HCT116 (cell line): Measurements from ENCODE around the gene SARS2. TPM values are rescaled to one million over a fixed set of nuclear protein-coding genes. Genes with fewer than 3 reads are reported as not detected.

Source experiments
- ATAC-seq: fragments of 200-7000 bp; cut with Tn5 transposase; 2 replicates; pipeline ENCODE4 v1.9.1; 2020; ENCODE audit warnings: mild to moderate bottlenecking, moderate library complexity
- BruUV-seq: library from RNA; stranded (reverse); fragments of 400-500 nt; replicated peaks from 2 replicates; lab custom pipeline; 2021; lab: Mats Ljungman, UMichigan
- CTCF ChIA-PET: fragments of 300-600 bp; sonication (Branson Sonifier 250); formaldehyde crosslinking; loops from one replicate; lab custom pipeline; 2021; ENCODE audit warnings: antibody characterized with exemption; lab: Charles Lee
- POLR2A ChIA-PET: fragments of 300-600, 350-600 bp; sonication (Branson Sonifier 250); formaldehyde crosslinking; loops from one replicate; lab custom pipeline; 2021; ENCODE audit warnings: antibody characterized with exemption; lab: Charles Lee
- RAD21 ChIA-PET, 2 experiments: fragments of 300-600 bp; sonication (Branson Sonifier 250); formaldehyde crosslinking; loops; one replicate each; lab custom pipeline; 2023; ENCODE audit warnings: low total read pairs in 2 of 2; ENCODE audit not compliant: uncharacterized antibody in 2 of 2, unreplicated experiment in 2 of 2, low non-redundant PET in 1 of 2; lab: Charles Lee
- DNase-seq: peaks from one replicate; pipeline ENCODE4 v3.0.0-alpha.2; 2010; ENCODE audit warnings: low read depth, low spot score
- H2AFZ ChIP-seq: fragments of 200-600 bp; shearing (Covaris generic), sonication (generic); 2 replicates; pipeline ENCODE4 v1.6.1; 2017; ENCODE audit warnings: low read depth, mixed run types, mixed read lengths, antibody characterized with exemption, low read length; ENCODE audit not compliant: poor library complexity, severe bottlenecking
- H3K27ac ChIP-seq: 2 replicates; pipeline ENCODE4 v1.5.1; 2012; ENCODE audit warnings: low read depth, low read length
- H3K27me3 ChIP-seq: fragments of 200-600 bp; sonication (generic); 2 replicates; pipeline ENCODE4 v1.6.1; 2016; ENCODE audit warnings: mixed run types, low read length, mixed read lengths; ENCODE audit not compliant: insufficient read depth
- H3K36me3 ChIP-seq, 2 experiments: fragments of 200-500 bp in 1 of 2; fragments of 200-600 bp in 1 of 2; sonication (Bioruptor generic) in 1 of 2; sonication (generic) in 1 of 2; 2 replicates each; pipeline versions ENCODE4 v1.5.1 to v1.6.1; 2014 to 2016; ENCODE audit warnings: low read length in 2 of 2, inconsistent platforms in 1 of 2, mixed read lengths in 1 of 2, mixed run types in 1 of 2; ENCODE audit not compliant: insufficient read depth in 2 of 2, control insufficient read depth in 1 of 2
- H3K4me1 ChIP-seq, 2 experiments: fragments of 200-600 bp in 1 of 2; sonication (generic) in 1 of 2; 2 replicates each; pipeline versions ENCODE4 v1.5.1 to v1.6.1; 2012 to 2017; ENCODE audit warnings: low read length in 2 of 2, inconsistent platforms in 1 of 2, mild to moderate bottlenecking in 1 of 2, mixed read lengths in 1 of 2, mixed run types in 1 of 2, moderate library complexity in 1 of 2; ENCODE audit not compliant: insufficient read depth in 2 of 2, control insufficient read depth in 1 of 2
- H3K4me2 ChIP-seq: fragments of 200-600 bp; sonication (generic); 2 replicates; pipeline ENCODE4 v1.6.1; 2017; ENCODE audit warnings: mixed run types, low read length, mixed read lengths
- H3K4me3 ChIP-seq, 2 experiments: fragments of 200-600 bp in 1 of 2; sonication (generic) in 1 of 2; replicated peaks in 1 of 2; 2 replicates each; pipeline ENCODE4 v1.5.1; 2011 to 2016; ENCODE audit warnings: low read length in 2 of 2, control low read depth in 1 of 2, low read depth in 1 of 2, mild to moderate bottlenecking in 1 of 2, mixed read lengths in 1 of 2, mixed run types in 1 of 2
- H3K79me2 ChIP-seq: fragments of 200-600 bp; sonication (generic); 2 replicates; pipeline ENCODE4 v1.6.1; 2017; ENCODE audit warnings: mild to moderate bottlenecking, mixed run types, low read length, moderate library complexity, mixed read lengths; ENCODE audit not compliant: insufficient read depth
- H3K9ac ChIP-seq: fragments of 200-600 bp; sonication (generic); 2 replicates; pipeline ENCODE4 v1.6.1; 2016; ENCODE audit warnings: low read length, mixed read lengths
- H3K9me2 ChIP-seq: fragments of 200-600 bp; sonication (generic), shearing (Covaris generic); 2 replicates; pipeline ENCODE4 v1.6.1; 2017; ENCODE audit warnings: mixed run types, mild to moderate bottlenecking, moderate library complexity; ENCODE audit not compliant: insufficient read depth
- H3K9me3 ChIP-seq, 2 experiments: fragments of 200-500 bp in 1 of 2; fragments of 200-600 bp in 1 of 2; sonication (Bioruptor generic) in 1 of 2; sonication (generic) in 1 of 2; 2 replicates each; pipeline ENCODE4 v1.6.1; 2014 to 2017; ENCODE audit warnings: low read length in 2 of 2, mixed read lengths in 2 of 2, inconsistent platforms in 1 of 2, low read depth in 1 of 2, mild to moderate bottlenecking in 1 of 2, mixed run types in 1 of 2, moderate library complexity in 1 of 2; ENCODE audit not compliant: control insufficient read depth in 1 of 2, insufficient read depth in 1 of 2
- H4K20me1 ChIP-seq: fragments of 200-600 bp; sonication (generic), shearing (Covaris generic); 2 replicates; pipeline ENCODE4 v1.6.1; 2017; ENCODE audit warnings: mixed run types, mild to moderate bottlenecking, moderate library complexity; ENCODE audit not compliant: insufficient read depth
- ATF3 ChIP-seq: IDR thresholded peaks from 2 replicates; pipeline ENCODE4 v1.6.1; 2012
- JUND ChIP-seq: IDR thresholded peaks from 2 replicates; pipeline ENCODE4 v1.6.1; 2012
- RAD21 ChIP-seq: IDR thresholded peaks from 2 replicates; pipeline ENCODE4 v1.6.1; 2012; ENCODE audit warnings: low read depth, mild to moderate bottlenecking
- REST ChIP-seq: IDR thresholded peaks from 2 replicates; pipeline ENCODE4 v1.6.1; 2012; ENCODE audit warnings: low read depth
- SRF ChIP-seq: IDR thresholded peaks from 2 replicates; pipeline ENCODE4 v1.6.1; 2012; ENCODE audit warnings: low read depth
- TCF7L2 ChIP-seq: IDR thresholded peaks from 2 replicates; pipeline ENCODE4 v1.7.0; 2011; ENCODE audit warnings: borderline replicate concordance, inconsistent platforms; ENCODE audit not compliant: insufficient read depth, insufficient read length; ENCODE audit errors: extremely low read depth
- ZNF274 ChIP-seq: fragments of 200-500 bp; sonication (Bioruptor generic); IDR thresholded peaks from 2 replicates; pipeline ENCODE4 v1.6.1; 2014; ENCODE audit warnings: mild to moderate bottlenecking, low read depth, low read length, inconsistent platforms
- intact Hi-C: fragments of 100-400 bp; cut with micrococcal nuclease; formaldehyde crosslinking; loops from 2 replicates; pipeline ENCODE4 v1.10.0; 2022
- total RNA-seq: library from RNA; stranded (reverse); gene quantifications from one replicate; pipeline ENCODE4 v1.2.1, GENCODE V29; 2021; ENCODE audit not compliant: unreplicated experiment

Gene SARS2
- total RNA-seq, 1 experiment from 2014 or later: 58.2 TPM

- Histone ChIP-seq H3K36me3 (no peaks in the 10 kb centered on the region; a peak in 1 of 4 replicates), H3K27me3 (no peaks in the 10 kb centered on the region), H3K27ac (peak overlapping the region; percentile 59), H3K9ac (peak overlapping the region; percentile 74), H3K9me3 (peaks cover 0 to 5% of the 10 kb centered on the region in 2 experiments; a peak in 1 of 4 replicates), H3K4me1 (peaks cover 0 to 18% of the 10 kb centered on the region in 2 experiments; a peak in 2 of 4 replicates)
- intact Hi-C loops: no loop called here
- DNase-seq: no peak
- TF ChIP-seq SRF: no peak
- TF ChIP-seq ATF3: no peak
- TF ChIP-seq REST: no peak
- TF ChIP-seq TCF7L2: no peak
- no peak for TF ChIP-seq JUND
- no peak for TF ChIP-seq RAD21
- no peak for TF ChIP-seq ZNF274
- TF ChIP-seq, all 23 proteins: peak for 0
- H3K9me2 ChIP-seq: no peaks in the 10 kb centered on the region
- H2AFZ ChIP-seq: no peak overlapping the region
- peaks cover 20% of the 10 kb centered on the region for H3K79me2 ChIP-seq
- RAD21 ChIA-PET: no interaction called here
- no peak for ATAC-seq
- CTCF ChIA-PET: interaction anchor here (0.8 to 1.5 kb wide), 6 partner anchors 13 to 498 kb away, joined by 3 to 12 read pairs (median 4); partner anchors contain the start of genes FAM98C, MRPS12 and SARS2
- no peaks in the 10 kb centered on the region for H4K20me1 ChIP-seq
- peak overlapping the region; percentile 68 to 85 for H3K4me3 ChIP-seq
- TSS peak; percentile 82 for BruUV-seq
- POLR2A ChIA-PET: interaction anchor here (1.2 to 1.7 kb wide), 4 partner anchors 12 to 30 kb away, joined by 3 to 7 read pairs (median 4); partner anchors contain the start of genes MRPS12, RINL and SARS2
- peak overlapping the region; percentile 79 for H3K4me2 ChIP-seq
These were observed 30.3 kb downstream of the SARS2 start for GRCh38 chr19:38900202-38900629.
